HUES64 (cell line): ENCODE measurements around the gene PRKAR1B.

Experiments
- H3K27ac ChIP-seq: 2 replicates; pipeline ENCODE4 v1.7.0; 2013; ENCODE audit warnings: low read depth, low read length, inconsistent platforms
- H3K27me3 ChIP-seq: 2 replicates; pipeline ENCODE4 v1.6.1; 2013; ENCODE audit warnings: mild to moderate bottlenecking, low read length; ENCODE audit not compliant: insufficient read depth
- H3K36me3 ChIP-seq: 2 replicates; pipeline ENCODE4 v1.6.1; 2013; ENCODE audit warnings: mild to moderate bottlenecking, low read length; ENCODE audit not compliant: insufficient read depth
- H3K4me1 ChIP-seq: 2 replicates; pipeline ENCODE4 v1.6.1; 2013; ENCODE audit warnings: mild to moderate bottlenecking, low read length, moderate library complexity; ENCODE audit not compliant: insufficient read depth
- H3K4me3 ChIP-seq: 2 replicates; pipeline ENCODE4 v1.5.1; 2013; ENCODE audit warnings: mild to moderate bottlenecking, low read length, moderate library complexity
- H3K9ac ChIP-seq: 2 replicates; pipeline ENCODE4 v1.6.1; 2013; ENCODE audit warnings: mild to moderate bottlenecking, low read depth, low read length
- H3K9me3 ChIP-seq: 2 replicates; pipeline ENCODE4 v1.6.1; 2013; ENCODE audit warnings: low read depth, low read length; ENCODE audit not compliant: insufficient read depth
- WGBS: fragments of 150-250, 120-280 bp; methylation state at CpG from one replicate; pipeline ENCODE4 v1.1.7; 2013; ENCODE audit warnings: missing lambda C conversion rate; 5-methylcytosine and 5-hydroxymethylcytosine counted together

Gene PRKAR1B

GRCh38 chr7:627661-628401 is 99.2 kb downstream of the PRKAR1B start:
- Histone ChIP-seq H3K4me1 (no peaks in the 10 kb centered on the region), H3K27ac (no peak overlapping the region), H3K9ac (no peak overlapping the region), H3K27me3 (no peaks in the 10 kb centered on the region), H3K9me3 (peaks cover 20% of the 10 kb centered on the region; the same call in 1 of the 2 replicates), H3K36me3 (no peaks in the 10 kb centered on the region; the same call in 1 of the 2 replicates), H3K4me3 (no peak overlapping the region)
- 96% methylated on average over 35 of the region's 35 CpGs for WGBS

- Histone ChIP-seq H3K4me1 (no peaks in the 10 kb centered on the region), H3K4me3 (no peak overlapping the region), H3K9ac (no peak overlapping the region), H3K9me3 (peaks cover 32% of the 10 kb centered on the region), H3K27ac (no peak overlapping the region), H3K27me3 (no peaks in the 10 kb centered on the region), H3K36me3 (peaks cover 5% of the 10 kb centered on the region; the same call in 1 of the 2 replicates)
- WGBS = 98% methylated on average over 5 of the region's 8 CpGs
These were observed 101.6 kb downstream of the PRKAR1B start for GRCh38 chr7:625376-625971.

- Histone ChIP-seq H3K27me3 (no peaks in the 10 kb centered on the region), H3K36me3 (peaks cover 5% of the 10 kb centered on the region; the same call in 1 of the 2 replicates), H3K4me3 (no peak overlapping the region), H3K9ac (no peak overlapping the region), H3K9me3 (peaks cover 32% of the 10 kb centered on the region), H3K27ac (no peak overlapping the region), H3K4me1 (no peaks in the 10 kb centered on the region)
- 94% methylated on average over 8 of the region's 8 CpGs for WGBS
These were observed 103.6 kb downstream of the PRKAR1B start for GRCh38 chr7:623464-623863.

DNA sequence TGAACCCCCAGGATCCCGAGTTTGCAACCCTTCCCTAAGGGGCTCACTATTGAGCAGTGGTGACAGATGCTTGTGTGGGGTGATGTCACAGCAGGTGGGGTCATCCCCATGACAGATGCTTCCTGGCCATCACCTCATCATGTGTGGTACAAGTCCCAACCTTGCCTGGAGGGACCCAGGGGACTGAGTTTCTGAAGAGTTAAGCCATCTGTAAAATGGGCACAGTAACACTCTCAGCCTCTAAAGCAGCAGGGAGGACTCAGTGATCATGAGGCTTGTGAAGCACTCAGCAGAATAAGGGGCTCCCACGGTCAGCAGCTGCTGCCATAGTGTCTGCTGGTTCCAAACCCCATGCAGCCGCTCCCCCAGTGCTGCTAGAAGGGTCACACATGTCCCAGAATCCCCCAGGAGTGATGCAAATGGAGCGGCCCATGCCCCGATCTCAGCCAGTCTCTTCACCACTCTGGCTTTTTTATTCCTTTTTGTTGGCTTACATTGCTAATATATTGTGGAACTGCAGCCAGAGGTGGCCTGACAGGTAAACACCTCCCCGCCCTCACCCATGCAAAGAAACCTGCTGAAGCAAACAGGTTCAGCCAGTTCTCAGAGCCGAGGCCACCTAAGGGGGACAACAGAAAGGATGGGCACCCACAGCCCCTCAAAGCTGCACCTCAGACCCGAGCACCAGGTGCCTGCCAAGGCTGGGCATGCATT is 105.4 kb downstream of the PRKAR1B start:
- no peak overlapping the region for H3K27ac ChIP-seq
- H3K4me3 ChIP-seq = no peak overlapping the region
- H3K9ac ChIP-seq = no peak overlapping the region
- H3K27me3 ChIP-seq = no peaks in the 10 kb centered on the region
- peaks cover 32% of the 10 kb centered on the region for H3K9me3 ChIP-seq
- WGBS = 93% methylated on average over 8 of the region's 8 CpGs
- peaks cover 5% of the 10 kb centered on the region; the same call in 1 of the 2 replicates for H3K36me3 ChIP-seq
- H3K4me1 ChIP-seq = no peaks in the 10 kb centered on the region

DNA sequence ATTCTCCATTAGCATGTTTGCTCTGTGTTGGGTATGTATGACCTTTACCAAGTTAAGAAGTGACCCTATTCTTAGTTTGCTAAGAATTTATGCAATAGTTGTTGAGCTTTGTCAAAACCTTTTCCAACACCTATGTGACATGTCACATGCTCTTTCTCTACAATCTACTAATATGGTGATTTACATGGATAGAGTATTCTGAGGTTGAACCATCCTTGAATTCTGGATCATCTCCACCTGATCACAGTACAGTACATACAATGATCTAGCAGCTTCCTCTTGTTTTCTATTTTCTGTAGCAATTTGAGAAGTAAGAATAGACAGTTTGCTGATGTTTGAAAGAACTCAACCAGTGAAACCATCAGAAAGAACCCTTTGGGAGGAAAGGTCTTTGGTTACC is 106.2 kb downstream of the PRKAR1B start:
- Histone ChIP-seq H3K27me3 (no peaks in the 10 kb centered on the region), H3K36me3 (peaks cover 5% of the 10 kb centered on the region; the same call in 1 of the 2 replicates), H3K9ac (no peak overlapping the region), H3K9me3 (peaks cover 25% of the 10 kb centered on the region), H3K27ac (peak overlapping the region; percentile 9; the same call in 1 of the 2 replicates), H3K4me1 (no peaks in the 10 kb centered on the region), H3K4me3 (no peak overlapping the region)

GRCh38 chr7:620056-620455 is 107.0 kb downstream of the PRKAR1B start:
- peaks cover 19% of the 10 kb centered on the region for H3K9me3 ChIP-seq
- 88% methylated on average over 4 of the region's 5 CpGs for WGBS
- no peak overlapping the region for H3K9ac ChIP-seq
- no peaks in the 10 kb centered on the region for H3K27me3 ChIP-seq
- peaks cover 5% of the 10 kb centered on the region; the same call in 1 of the 2 replicates for H3K36me3 ChIP-seq
- no peaks in the 10 kb centered on the region for H3K4me1 ChIP-seq
- no peak overlapping the region for H3K4me3 ChIP-seq
- peak overlapping the region; percentile 37; the same call in 1 of the 2 replicates for H3K27ac ChIP-seq

GRCh38 chr7:619368-619840 is 107.7 kb downstream of the PRKAR1B start:
- 91% methylated on average over 5 of the region's 5 CpGs for WGBS
- no peak overlapping the region for H3K4me3 ChIP-seq

DNA sequence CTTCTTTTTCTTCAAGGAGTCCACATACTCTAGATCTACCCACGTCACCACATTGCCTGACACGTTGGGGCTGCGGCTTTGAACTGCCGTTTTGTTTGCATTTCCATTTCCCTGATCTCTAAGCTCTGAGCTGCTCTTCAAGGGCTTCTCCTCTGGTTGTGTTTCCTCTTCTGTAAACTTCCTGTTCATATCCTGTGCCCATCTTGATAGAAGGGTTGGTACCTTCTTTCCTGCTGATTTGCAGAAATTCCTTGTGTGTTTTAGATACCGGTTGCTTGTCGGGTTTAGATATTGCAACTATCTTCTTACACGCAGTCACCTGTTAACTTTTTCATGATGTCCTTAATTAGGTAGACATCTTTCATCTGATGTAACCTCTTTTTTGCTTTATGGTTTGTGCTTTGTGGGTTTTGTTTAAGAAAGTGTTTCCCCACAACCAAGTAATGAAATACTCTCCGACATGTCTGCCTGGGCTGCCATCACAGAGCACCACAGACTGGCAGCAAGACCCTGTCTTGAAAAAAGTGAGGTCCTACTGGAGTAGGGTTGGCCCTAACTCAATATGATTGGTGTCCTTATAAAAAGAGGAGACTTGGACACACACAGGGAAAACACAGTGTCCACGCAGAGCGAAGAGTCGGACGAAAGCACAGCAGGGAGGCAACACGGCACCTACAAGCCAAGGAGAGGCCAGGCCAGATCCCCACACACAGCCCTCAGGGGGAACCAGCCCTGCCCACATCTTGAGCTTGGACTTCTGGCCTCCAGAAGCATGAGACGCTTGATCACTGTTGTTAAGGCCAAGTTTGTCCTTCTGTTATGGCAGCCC is 108.3 kb downstream of the PRKAR1B start:
- Histone ChIP-seq H3K9me3 (peaks cover 12% of the 10 kb centered on the region), H3K4me3 (no peak overlapping the region), H3K27ac (no peak overlapping the region), H3K4me1 (no peaks in the 10 kb centered on the region), H3K27me3 (no peaks in the 10 kb centered on the region), H3K36me3 (peaks cover 5% of the 10 kb centered on the region; the same call in 1 of the 2 replicates), H3K9ac (no peak overlapping the region)
- 94% methylated on average over 14 of the region's 14 CpGs for WGBS

More at GRCh38 chr7:619368-619840, 107.7 kb downstream of the PRKAR1B start:
- Histone ChIP-seq H3K27me3 (no peaks in the 10 kb centered on the region), H3K27ac (peak overlapping the region; percentile 37; the same call in 1 of the 2 replicates), H3K36me3 (peaks cover 5% of the 10 kb centered on the region; the same call in 1 of the 2 replicates), H3K9me3 (peaks cover 12% of the 10 kb centered on the region), H3K4me1 (no peaks in the 10 kb centered on the region), H3K9ac (no peak overlapping the region)

GRCh38 chr7:617614-618538 is 109.2 kb downstream of the PRKAR1B start:
- Histone ChIP-seq H3K9ac (no peak overlapping the region), H3K36me3 (peaks cover 5% of the 10 kb centered on the region; the same call in 1 of the 2 replicates), H3K27me3 (no peaks in the 10 kb centered on the region), H3K4me3 (no peak overlapping the region), H3K4me1 (no peaks in the 10 kb centered on the region), H3K9me3 (peaks cover 12% of the 10 kb centered on the region), H3K27ac (no peak overlapping the region)
- 94% methylated on average over 21 of the region's 23 CpGs for WGBS
